IMR-90 (cell line): ENCODE data around the gene SPATA24. TPM values are rescaled to one million over a fixed set of nuclear protein-coding genes. Genes with fewer than 3 reads are reported as not detected.
A peak's percentile ranks its signal among the peaks of the same experiment; 100 is the strongest.

Source experiments
- ATAC-seq: fragments of 200-7000 bp; cut with Tn5 transposase; 2 replicates; pipeline ENCODE4 v1.9.1; 2020; ENCODE audit warnings: low read depth, mild to moderate bottlenecking, moderate library complexity
- BruUV-seq: library from RNA; stranded (reverse); fragments of 400-500 nt; replicated peaks from 2 replicates; lab custom pipeline; 2021; lab: Mats Ljungman, UMichigan
- CTCF ChIA-PET: fragments of 300-600 bp; formaldehyde crosslinking; extraction: SDS; loops from one replicate; lab custom pipeline; 2021; ENCODE audit warnings: antibody characterized with exemption; lab: Yijun Ruan, JAX
- POLR2A ChIA-PET: fragments of 300-600 bp; sonication (Branson Sonifier 250); formaldehyde crosslinking; loops from one replicate; lab custom pipeline; 2022; ENCODE audit warnings: antibody characterized with exemption; ENCODE audit not compliant: unreplicated experiment; lab: Charles Lee
- DNase-seq: peaks from one replicate; pipeline ENCODE4 v3.0.0; 2013
- H2AFZ ChIP-seq: replicated peaks from 2 replicates; pipeline ENCODE3; 2013; ENCODE audit warnings: low read length, mild to moderate bottlenecking; ENCODE audit not compliant: poor library complexity
- H2AK5ac ChIP-seq: 2 replicates; pipeline ENCODE4 v1.6.1; 2013; ENCODE audit warnings: low read depth, low read length, inconsistent platforms
- H2AK9ac ChIP-seq: replicated peaks from 2 replicates; pipeline ENCODE3; 2013; ENCODE audit warnings: mild to moderate bottlenecking, low read depth, low read length, moderate library complexity; ENCODE audit not compliant: poor library complexity
- H2BK120ac ChIP-seq: 2 replicates; pipeline ENCODE4 v1.6.1; 2013; ENCODE audit warnings: low read depth, low read length, inconsistent platforms
- H2BK15ac ChIP-seq: 3 replicates; pipeline ENCODE4 v1.6.1; 2013; ENCODE audit warnings: low read depth, low read length, inconsistent platforms
- H2BK20ac ChIP-seq: 2 replicates; pipeline ENCODE4 v1.6.1; 2013; ENCODE audit warnings: low read depth, mild to moderate bottlenecking, inconsistent platforms, low read length, moderate library complexity
- H2BK5ac ChIP-seq: 2 replicates; pipeline ENCODE4 v1.6.1; 2013; ENCODE audit warnings: mild to moderate bottlenecking, low read depth, low read length, inconsistent platforms; ENCODE audit not compliant: poor library complexity, severe bottlenecking
- H3K14ac ChIP-seq: replicated peaks from 2 replicates; pipeline ENCODE4 v1.6.1; 2013; ENCODE audit warnings: low read depth, low read length, inconsistent platforms
- H3K18ac ChIP-seq: 2 replicates; pipeline ENCODE4 v1.6.1; 2013; ENCODE audit warnings: low read depth, low read length, control low read depth
- H3K23ac ChIP-seq: 2 replicates; pipeline ENCODE4 v1.6.1; 2013; ENCODE audit warnings: low read depth, low read length, inconsistent platforms
- H3K27ac ChIP-seq: 2 replicates; pipeline ENCODE4 v1.5.1; 2013; ENCODE audit warnings: mild to moderate bottlenecking, control low read depth, low read length; ENCODE audit not compliant: insufficient read depth
- H3K27me3 ChIP-seq: 2 replicates; pipeline ENCODE4 v1.6.1; 2013; ENCODE audit warnings: low read length; ENCODE audit not compliant: control insufficient read depth, insufficient read depth
- H3K36me3 ChIP-seq: 2 replicates; pipeline ENCODE4 v1.6.1; 2013; ENCODE audit warnings: low read length, mixed read lengths; ENCODE audit not compliant: control insufficient read depth, insufficient read depth
- H3K4ac ChIP-seq: 2 replicates; pipeline ENCODE4 v1.6.1; 2013; ENCODE audit warnings: low read depth, low read length, inconsistent platforms
- H3K4me1 ChIP-seq: 2 replicates; pipeline ENCODE4 v1.6.1; 2013; ENCODE audit warnings: low read length, mixed read lengths; ENCODE audit not compliant: control insufficient read depth, insufficient read depth
- H3K4me2 ChIP-seq: 2 replicates; pipeline ENCODE4 v1.6.1; 2013; ENCODE audit warnings: low read depth, mild to moderate bottlenecking, control low read depth, low read length, moderate library complexity
- H3K4me3 ChIP-seq: 2 replicates; pipeline ENCODE4 v1.5.1; 2013; ENCODE audit warnings: low read depth, mild to moderate bottlenecking, control low read depth, low read length, moderate library complexity; ENCODE audit not compliant: insufficient read depth
- H3K56ac ChIP-seq: 2 replicates; pipeline ENCODE4 v1.6.1; 2013; ENCODE audit warnings: low read length, inconsistent platforms; ENCODE audit not compliant: insufficient read depth; ENCODE audit errors: extremely low read depth
- H3K79me1 ChIP-seq, 2 experiments: 2 replicates each; pipeline ENCODE4 v1.6.1; 2013; ENCODE audit warnings: low read length in 2 of 2, inconsistent platforms in 1 of 2, low read depth in 1 of 2
- H3K9ac ChIP-seq: 2 replicates; pipeline ENCODE4 v1.6.1; 2013; ENCODE audit warnings: low read depth, low read length, control low read depth
- H3K9me1 ChIP-seq: 2 replicates; pipeline ENCODE4 v1.6.1; 2013; ENCODE audit warnings: low read length, inconsistent platforms; ENCODE audit not compliant: insufficient read depth
- H3K9me3 ChIP-seq: 2 replicates; pipeline ENCODE4 v1.6.1; 2013; ENCODE audit warnings: low read length; ENCODE audit not compliant: control insufficient read depth, insufficient read depth
- H4K20me1 ChIP-seq: 2 replicates; pipeline ENCODE4 v1.6.1; 2013; ENCODE audit warnings: low read length, inconsistent platforms; ENCODE audit not compliant: insufficient read depth
- H4K5ac ChIP-seq: 2 replicates; pipeline ENCODE4 v1.6.1; 2013; ENCODE audit warnings: mild to moderate bottlenecking, low read depth, low read length, control low read depth
- H4K8ac ChIP-seq, 2 experiments: 2 replicates each; pipeline ENCODE4 v1.6.1; 2013; ENCODE audit warnings: low read depth in 2 of 2, low read length in 2 of 2, control low read depth in 1 of 2, inconsistent platforms in 1 of 2
- H4K91ac ChIP-seq: 2 replicates; pipeline ENCODE4 v1.6.1; 2013; ENCODE audit warnings: low read depth, low read length, inconsistent platforms; ENCODE audit not compliant: insufficient read depth
- BHLHE40 ChIP-seq: fragments of 150-350 bp; IDR thresholded peaks from 2 replicates; pipeline ENCODE4 v1.6.1; 2016; ENCODE audit warnings: mild to moderate bottlenecking, low read depth, low read length
- ELK1 ChIP-seq: fragments of 150-350 bp; IDR thresholded peaks from 2 replicates; pipeline ENCODE4 v1.6.1; 2016; ENCODE audit warnings: low read depth, mild to moderate bottlenecking, low read length, moderate library complexity, borderline replicate concordance
- MAFK ChIP-seq: IDR thresholded peaks from 2 replicates; pipeline ENCODE4 v1.6.1; 2012; ENCODE audit warnings: low read depth, low read length, improper control_type of control experiment
- MAZ ChIP-seq: IDR thresholded peaks from 2 replicates; pipeline ENCODE4 v1.6.1; 2012; ENCODE audit warnings: low read depth, mild to moderate bottlenecking, low read length, improper control_type of control experiment, moderate library complexity, borderline replicate concordance
- MXI1 ChIP-seq: IDR thresholded peaks from 2 replicates; pipeline ENCODE4 v1.6.1; 2012; ENCODE audit warnings: low read depth, mild to moderate bottlenecking, low read length, moderate library complexity, borderline replicate concordance
- RAD21 ChIP-seq: IDR thresholded peaks from 2 replicates; pipeline ENCODE4 v1.6.1; 2012; ENCODE audit warnings: low read length, improper control_type of control experiment
- RCOR1 ChIP-seq: IDR thresholded peaks from 2 replicates; pipeline ENCODE4 v1.6.1; 2012; ENCODE audit warnings: mild to moderate bottlenecking, low read length, improper control_type of control experiment; ENCODE audit not compliant: insufficient replicate concordance
- SMC3 ChIP-seq: fragments of 150-350 bp; IDR thresholded peaks from 2 replicates; pipeline ENCODE4 v1.6.1; 2016; ENCODE audit warnings: low read depth, mild to moderate bottlenecking, antibody characterized with exemption, low read length, moderate library complexity
- WGBS, 2 experiments: methylation state at CpG; one replicate each; pipeline versions ENCODE4 v1.1.5 to v1.1.7; 2013; ENCODE audit warnings: missing lambda C conversion rate in 2 of 2; ENCODE audit not compliant: insufficient read length in 1 of 2; ENCODE audit errors: extremely low coverage in 2 of 2; 5-methylcytosine and 5-hydroxymethylcytosine counted together
- dilution Hi-C: fragments of 300-500 bp; cut with HindIII; formaldehyde crosslinking; loops from one replicate; pipeline ENCODE4 v1.14.3; 2018; ENCODE audit warnings: low sequenced_read_pairs; ENCODE audit not compliant: unreplicated experiment
- in situ Hi-C: fragments of 300-500 bp; cut with MboI; formaldehyde crosslinking; loops from 3 replicates; pipeline ENCODE4 v1.14.3; 2019; ENCODE audit warnings: low sequenced_read_pairs, inconsistent platforms, mixed read lengths
- intact Hi-C: fragments of 100-400 bp; cut with micrococcal nuclease; formaldehyde crosslinking; loops from 2 replicates; pipeline ENCODE4 v1.10.0; 2022
- polyA plus RNA-seq, 3 experiments: library from polyadenylated mRNA; depleted of rRNA; stranded (reverse); fragments of >200 nt; gene quantifications; 2 replicates each; pipeline ENCODE4 v1.2.3, GENCODE V29; 2012; ENCODE audit warnings: low replicate concordance in 1 of 3
- total RNA-seq: library from RNA; depleted of rRNA; stranded (reverse); fragments of >200 nt; gene quantifications from 2 replicates; pipeline ENCODE4 v1.2.3, GENCODE V29; 2012

The SPATA24 gene
- total and polyA plus RNA-seq, 2 of the 4 experiments (the other 2 are of a cell fraction), result 4.1 to 4.3 TPM

DNA sequence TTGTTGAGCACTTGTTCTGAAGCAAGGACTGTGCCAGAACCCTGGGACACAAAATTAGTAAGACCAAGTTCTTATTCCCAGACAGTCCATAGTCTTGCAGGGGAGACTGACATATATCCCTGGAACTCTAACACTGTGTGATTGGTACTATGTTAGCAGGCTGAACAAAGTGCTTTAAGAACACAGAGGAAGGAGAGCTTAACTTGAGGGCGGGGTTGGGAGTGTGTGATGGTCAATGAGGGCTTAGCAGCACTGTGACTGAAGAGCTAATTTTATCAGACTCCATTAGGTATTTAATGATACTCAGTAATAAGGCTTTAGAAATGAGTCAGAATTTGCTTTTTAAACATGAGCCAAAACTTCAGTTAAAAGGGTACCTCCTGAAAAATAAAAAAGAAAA lies 14.9 kb upstream of the SPATA24 start:
- Histone ChIP-seq H3K36me3 (peaks cover 19% of the 10 kb centered on the region), H4K5ac (no peak overlapping the region), H3K4ac (no peak overlapping the region), H3K4me2 (no peak overlapping the region), H3K79me1 (no peaks in the 10 kb centered on the region), H4K8ac (no peak overlapping the region), H3K9me3 (no peaks in the 10 kb centered on the region), H3K14ac (no peak overlapping the region), H3K4me3 (no peak overlapping the region), H2BK15ac (no peak overlapping the region), H2AK5ac (no peak overlapping the region), H3K23ac (no peak overlapping the region), H3K9me1 (no peaks in the 10 kb centered on the region), H3K9ac (no peak overlapping the region), H3K4me1 (peaks cover 7% of the 10 kb centered on the region; the same call in 1 of the 2 replicates), H3K27me3 (no peaks in the 10 kb centered on the region), H4K91ac (no peak overlapping the region), H2BK20ac (no peak overlapping the region), H3K18ac (no peak overlapping the region), H2AFZ (no peak overlapping the region), H2BK120ac (no peak overlapping the region), H4K20me1 (no peaks in the 10 kb centered on the region), H3K56ac (no peak overlapping the region), H3K27ac (no peak overlapping the region), H2AK9ac (peak overlapping the region; percentile 7), H2BK5ac (no peak overlapping the region)
- CTCF ChIA-PET, result interaction anchor here (1.5 kb wide), 1 partner anchor 95 kb away, joined by 5 read pairs; no protein-coding TSS in a partner anchor
- POLR2A ChIA-PET, result no interaction called here
- no TSS peak for BruUV-seq
- WGBS, 2 experiments, result no CpG with 5 or more reads among the region's 1 CpG
- ATAC-seq, result no peak
- intact Hi-C loops, result no loop called here
- no peak for DNase-seq
- in situ Hi-C loops, result no loop called here
- TF ChIP-seq BHLHE40 (no peak), SMC3 (no peak), RCOR1 (no peak), MAFK (no peak), ELK1 (no peak), MXI1 (no peak), RAD21 (no peak), MAZ (no peak)
- dilution Hi-C loops, result loop anchor here (25.0 kb wide), 1 partner anchor 94 kb away; no protein-coding TSS in a partner anchor
